HEK293 (cell line): Measurements from ENCODE around the gene EIF1.

ENCODE experiments used
- GLIS2 ChIP-seq: fragments of 450-650 bp; formaldehyde crosslinking; IDR thresholded peaks from 2 replicates; pipeline ENCODE4 v1.5.1; 2016; ENCODE audit warnings: missing biosample characterization, missing genetic modification characterization
- KLF17 ChIP-seq: fragments of 450-650 bp; formaldehyde crosslinking; IDR thresholded peaks from 2 replicates; pipeline ENCODE4 v1.5.1; 2016; ENCODE audit warnings: missing biosample characterization, missing genetic modification characterization
- KLF8 ChIP-seq: fragments of 450-650 bp; formaldehyde crosslinking; IDR thresholded peaks from 2 replicates; pipeline ENCODE4 v1.5.1; 2016; ENCODE audit warnings: missing biosample characterization, missing genetic modification characterization
- PRDM4 ChIP-seq: fragments of 450-650 bp; formaldehyde crosslinking; IDR thresholded peaks from 2 replicates; pipeline ENCODE4 v1.5.1; 2017; ENCODE audit warnings: missing biosample characterization, missing genetic modification characterization
- REPIN1 ChIP-seq: fragments of 450-650 bp; formaldehyde crosslinking; IDR thresholded peaks from 2 replicates; pipeline ENCODE4 v1.5.1; 2017; ENCODE audit warnings: missing biosample characterization, missing genetic modification characterization, low read depth
- SCRT2 ChIP-seq: fragments of 450-650 bp; formaldehyde crosslinking; IDR thresholded peaks from 2 replicates; pipeline ENCODE4 v1.5.1; 2016; ENCODE audit warnings: missing biosample characterization, missing genetic modification characterization
- TCF7L2 ChIP-seq: IDR thresholded peaks from 2 replicates; pipeline ENCODE4 v1.6.1; 2011; ENCODE audit warnings: low read depth, mild to moderate bottlenecking, inconsistent platforms, low read length, moderate library complexity, borderline replicate concordance
- ZBTB17 ChIP-seq: fragments of 450-650 bp; formaldehyde crosslinking; IDR thresholded peaks from 2 replicates; pipeline ENCODE4 v1.5.1; 2016; ENCODE audit warnings: missing biosample characterization, missing genetic modification characterization
- ZBTB26 ChIP-seq: fragments of 450-650 bp; formaldehyde crosslinking; optimal IDR thresholded peaks from 2 replicates; pipeline ENCODE3; 2016; ENCODE audit warnings: missing biosample characterization, mild to moderate bottlenecking, missing genetic modification characterization
- ZBTB48 ChIP-seq: fragments of 450-650 bp; formaldehyde crosslinking; IDR thresholded peaks from 2 replicates; pipeline ENCODE4 v1.5.1; 2016; ENCODE audit warnings: missing biosample characterization, missing genetic modification characterization
- ZEB2 ChIP-seq: fragments of 450-650 bp; formaldehyde crosslinking; IDR thresholded peaks from 2 replicates; pipeline ENCODE4 v1.5.1; 2016; ENCODE audit warnings: missing biosample characterization, missing genetic modification characterization
- ZNF114 ChIP-seq: fragments of 450-650 bp; formaldehyde crosslinking; IDR thresholded peaks from 2 replicates; pipeline ENCODE4 v1.5.0; 2017; ENCODE audit warnings: missing biosample characterization, missing genetic modification characterization
- ZNF121 ChIP-seq: fragments of 450-650 bp; formaldehyde crosslinking; IDR thresholded peaks from 2 replicates; pipeline ENCODE4 v1.5.1; 2016; ENCODE audit warnings: missing biosample characterization, missing genetic modification characterization
- ZNF2 ChIP-seq: fragments of 450-650 bp; formaldehyde crosslinking; IDR thresholded peaks from 2 replicates; pipeline ENCODE4 v1.5.1; 2016; ENCODE audit warnings: missing biosample characterization, missing genetic modification characterization
- ZNF24 ChIP-seq: fragments of 450-650 bp; formaldehyde crosslinking; IDR thresholded peaks from 2 replicates; pipeline ENCODE4 v1.5.1; 2016; ENCODE audit warnings: missing biosample characterization, missing genetic modification characterization
- ZNF335 ChIP-seq: fragments of 450-650 bp; formaldehyde crosslinking; conservative IDR thresholded peaks from 2 replicates; pipeline ENCODE4 v1.5.1; 2016; ENCODE audit warnings: missing biosample characterization, missing genetic modification characterization
- ZNF404 ChIP-seq: fragments of 450-650 bp; formaldehyde crosslinking; IDR thresholded peaks from 2 replicates; pipeline ENCODE4 v1.5.1; 2017; ENCODE audit warnings: missing biosample characterization, missing genetic modification characterization
- ZNF488 ChIP-seq: fragments of 450-650 bp; formaldehyde crosslinking; IDR thresholded peaks from 2 replicates; pipeline ENCODE4 v1.5.1; 2016; ENCODE audit warnings: missing biosample characterization, missing genetic modification characterization
- ZNF600 ChIP-seq: fragments of 450-650 bp; formaldehyde crosslinking; IDR thresholded peaks from 2 replicates; pipeline ENCODE4 v1.5.1; 2016; ENCODE audit warnings: missing biosample characterization, missing genetic modification characterization
- ZNF623 ChIP-seq: fragments of 450-650 bp; formaldehyde crosslinking; IDR thresholded peaks from 2 replicates; pipeline ENCODE4 v1.5.1; 2016; ENCODE audit warnings: missing biosample characterization, missing genetic modification characterization
- ZNF629 ChIP-seq: fragments of 450-650 bp; formaldehyde crosslinking; IDR thresholded peaks from 2 replicates; pipeline ENCODE4 v1.5.1; 2017; ENCODE audit warnings: missing biosample characterization, missing genetic modification characterization
- ZNF639 ChIP-seq: fragments of 450-650 bp; formaldehyde crosslinking; IDR thresholded peaks from 2 replicates; pipeline ENCODE4 v1.5.1; 2016; ENCODE audit warnings: missing biosample characterization, missing genetic modification characterization
- ZNF654 ChIP-seq: fragments of 450-650 bp; formaldehyde crosslinking; IDR thresholded peaks from 2 replicates; pipeline ENCODE4 v1.5.1; 2016; ENCODE audit warnings: low read depth, missing biosample characterization, missing genetic modification characterization
- ZNF670 ChIP-seq: fragments of 450-650 bp; formaldehyde crosslinking; IDR thresholded peaks from 2 replicates; pipeline ENCODE4 v1.5.1; 2016; ENCODE audit warnings: missing biosample characterization, missing genetic modification characterization, low read depth
- ZNF704 ChIP-seq: fragments of 450-650 bp; formaldehyde crosslinking; IDR thresholded peaks from 2 replicates; pipeline ENCODE4 v1.5.1; 2016; ENCODE audit warnings: missing biosample characterization, missing genetic modification characterization
- ZSCAN30 ChIP-seq: fragments of 450-650 bp; IDR thresholded peaks from 2 replicates; pipeline ENCODE4 v1.5.1; 2018; ENCODE audit warnings: missing biosample characterization, mild to moderate bottlenecking, missing genetic modification characterization, moderate library complexity

The EIF1 gene

GRCh38 chr17:41734139-41734948 lies 45.7 kb downstream of the EIF1 start, which contains the start of gene HAP1 (continued):
- TF ChIP-seq ZNF623 (tag by site-specific recombination) (0 out of 2 replicates have a peak, but pooled peaks have one; percentile 6), ZNF335 (tag by site-specific recombination) (peak; percentile 85), REPIN1 (tag by site-specific recombination) (0 out of 2 replicates have a peak, but pooled peaks have one; percentile 13), ZNF600 (peak; percentile 65; the same call in 1 of the 2 replicates), ZNF2 (tag by site-specific recombination) (peak; percentile 81), ZBTB48 (peak; percentile 52; the same call in 1 of the 2 replicates), ZSCAN30 (0 out of 2 replicates have a peak, but pooled peaks have one; percentile 9), TCF7L2 (no peak; the same call in 1 of the 2 replicates), ZNF670 (tag by site-specific recombination) (no peak), GLIS2 (peak; percentile 90), ZNF114 (tag by site-specific recombination) (no peak), ZNF629 (peak; percentile 75), ZNF121 (peak; percentile 92), ZNF639 (tag by site-specific recombination) (peak; percentile 78; the same call in 1 of the 2 replicates), ZNF488 (tag by site-specific recombination) (no peak), ZNF24 (tag by site-specific recombination) (0 out of 2 replicates have a peak, but pooled peaks have one; percentile 21), SCRT2 (tag by site-specific recombination) (peak; percentile 100), ZBTB26 (tag by site-specific recombination) (peak; percentile 60), ZNF404 (tag by site-specific recombination) (no peak), ZEB2 (tag by site-specific recombination) (peak; percentile 81; the same call in 1 of the 2 replicates), ZNF704 (tag by site-specific recombination) (no peak), KLF8 (tag by site-specific recombination) (no peak), KLF17 (tag by site-specific recombination) (peak; percentile 46; the same call in 1 of the 2 replicates), PRDM4 (0 out of 2 replicates have a peak, but pooled peaks have one; percentile 5), ZNF654 (tag by site-specific recombination) (no peak), ZBTB17 (tag by site-specific recombination) (peak; percentile 78)
